ENCODE data around the gene REEP6.

GRCh38 chr19:1468821-1469254, 22.1 kb upstream of the REEP6 start:
- TF ChIP-seq POLR2A (IDR thresholded peaks at IDR 0.05) (no peak), CTCF (IDR thresholded peaks at IDR 0.05 in 4 of 5, conservative IDR thresholded peaks at IDR 0.05 in 1 of 5) (no peak)
